Hepatocyte (in vitro differentiated cells): ENCODE measurements around the gene SERPINB3.

Experiments used
- EZH2 ChIP-seq: fragments of 200-600 bp; sonication (generic); IDR thresholded peaks from 2 replicates; pipeline ENCODE4 v1.6.1; 2016; ENCODE audit warnings: antibody characterized with exemption, mild to moderate bottlenecking, borderline replicate concordance
- TF ChIP-seq, protein P1 (sequence below): fragments of 200-600 bp; sonication (generic); IDR thresholded peaks from 2 replicates; pipeline ENCODE4 v1.5.1; 2016; ENCODE audit warnings: antibody characterized with exemption, mild to moderate bottlenecking; ENCODE audit not compliant: poor library complexity

- TF ChIP-seq, protein P1, sequence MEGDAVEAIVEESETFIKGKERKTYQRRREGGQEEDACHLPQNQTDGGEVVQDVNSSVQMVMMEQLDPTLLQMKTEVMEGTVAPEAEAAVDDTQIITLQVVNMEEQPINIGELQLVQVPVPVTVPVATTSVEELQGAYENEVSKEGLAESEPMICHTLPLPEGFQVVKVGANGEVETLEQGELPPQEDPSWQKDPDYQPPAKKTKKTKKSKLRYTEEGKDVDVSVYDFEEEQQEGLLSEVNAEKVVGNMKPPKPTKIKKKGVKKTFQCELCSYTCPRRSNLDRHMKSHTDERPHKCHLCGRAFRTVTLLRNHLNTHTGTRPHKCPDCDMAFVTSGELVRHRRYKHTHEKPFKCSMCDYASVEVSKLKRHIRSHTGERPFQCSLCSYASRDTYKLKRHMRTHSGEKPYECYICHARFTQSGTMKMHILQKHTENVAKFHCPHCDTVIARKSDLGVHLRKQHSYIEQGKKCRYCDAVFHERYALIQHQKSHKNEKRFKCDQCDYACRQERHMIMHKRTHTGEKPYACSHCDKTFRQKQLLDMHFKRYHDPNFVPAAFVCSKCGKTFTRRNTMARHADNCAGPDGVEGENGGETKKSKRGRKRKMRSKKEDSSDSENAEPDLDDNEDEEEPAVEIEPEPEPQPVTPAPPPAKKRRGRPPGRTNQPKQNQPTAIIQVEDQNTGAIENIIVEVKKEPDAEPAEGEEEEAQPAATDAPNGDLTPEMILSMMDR: no peak
- TF ChIP-seq EZH2: no peak
These were observed 35.3 kb downstream of the SERPINB3 start for GRCh38 chr18:63626431-63626830.
